ENCODE measurements around the gene ACOX3.
A peak's percentile ranks its signal among the peaks of the same experiment; 100 is the strongest.

ACOX3 gene

DNA sequence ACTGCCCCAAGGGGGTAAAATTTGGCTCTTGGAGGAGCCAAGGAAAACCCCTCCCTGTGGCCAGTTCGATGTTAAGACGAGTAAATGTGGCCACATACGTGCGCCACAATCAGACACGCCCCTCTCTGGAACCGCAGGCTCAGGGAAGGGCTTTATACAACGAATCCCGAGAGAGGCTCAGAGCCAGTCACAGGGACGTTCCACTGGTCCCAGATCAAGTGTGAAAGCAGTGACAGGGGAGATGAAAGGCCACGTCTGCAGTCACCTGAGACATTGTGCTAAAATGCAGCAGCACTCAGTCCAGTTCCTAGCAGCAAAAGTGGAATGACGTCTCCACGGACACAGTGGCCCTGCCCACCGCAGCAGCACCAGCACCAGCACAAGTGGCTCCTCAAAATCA lies 68.0 kb downstream of the ACOX3 start:
- no peak for DNase-seq

DNA sequence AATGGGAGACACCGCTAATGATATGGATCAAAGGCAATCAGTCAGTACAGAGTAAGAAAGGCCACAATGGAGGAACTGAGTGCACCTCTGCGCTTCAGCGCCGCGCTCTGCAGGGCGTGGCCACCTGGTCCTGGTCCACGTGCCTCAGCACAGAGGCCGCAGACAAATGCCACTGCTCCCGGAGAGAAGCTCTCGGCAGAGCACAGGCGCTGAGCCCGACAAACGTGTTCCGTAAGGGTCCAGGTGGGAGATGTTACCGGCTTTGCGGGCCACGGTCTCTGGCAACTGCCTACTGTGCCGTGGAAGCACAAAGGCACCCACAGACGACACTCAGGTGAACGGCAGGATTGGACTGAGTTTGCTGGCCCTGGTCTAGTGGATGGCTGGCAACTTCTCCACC lies 68.9 kb downstream of the ACOX3 start:
- no peak for DNase-seq

DNA sequence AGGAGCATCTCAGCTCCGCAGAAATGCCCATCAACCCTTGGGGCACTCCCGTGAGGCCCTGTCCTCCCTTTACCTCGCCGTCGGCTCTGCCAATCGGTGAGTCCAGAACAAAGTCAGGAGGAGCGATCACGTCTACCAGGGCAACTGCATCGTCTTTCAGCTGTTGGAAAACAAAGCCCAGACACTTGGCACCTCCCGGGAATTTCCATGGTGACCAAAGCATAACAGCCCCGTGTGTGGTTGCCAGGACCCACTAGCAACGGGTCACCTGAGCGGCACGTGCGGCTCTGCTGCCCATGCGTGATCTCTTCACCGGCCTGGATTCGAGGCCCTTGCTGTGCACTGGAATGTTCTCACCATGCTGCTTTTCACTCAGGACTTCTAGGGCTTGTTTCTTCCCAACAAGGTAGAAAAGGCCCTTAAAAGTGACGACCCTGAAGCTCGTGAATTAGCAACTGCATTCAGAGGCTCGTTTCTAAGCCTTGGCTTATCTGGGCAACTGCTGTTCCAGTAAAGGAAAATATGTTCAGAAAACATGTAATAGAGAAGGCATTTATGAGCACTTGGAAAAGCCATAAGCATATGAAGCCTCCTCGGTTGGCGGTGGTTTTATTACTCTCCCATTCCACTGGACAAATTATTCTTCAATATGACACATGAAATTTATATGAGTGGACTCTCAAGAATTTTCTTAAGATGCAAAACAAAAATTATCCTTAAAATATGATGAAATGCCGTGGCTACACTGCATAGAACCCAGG lies 69.5 kb downstream of the ACOX3 start:
- DNase-seq, result peak in 1 of 14 donors; percentile 7

DNA sequence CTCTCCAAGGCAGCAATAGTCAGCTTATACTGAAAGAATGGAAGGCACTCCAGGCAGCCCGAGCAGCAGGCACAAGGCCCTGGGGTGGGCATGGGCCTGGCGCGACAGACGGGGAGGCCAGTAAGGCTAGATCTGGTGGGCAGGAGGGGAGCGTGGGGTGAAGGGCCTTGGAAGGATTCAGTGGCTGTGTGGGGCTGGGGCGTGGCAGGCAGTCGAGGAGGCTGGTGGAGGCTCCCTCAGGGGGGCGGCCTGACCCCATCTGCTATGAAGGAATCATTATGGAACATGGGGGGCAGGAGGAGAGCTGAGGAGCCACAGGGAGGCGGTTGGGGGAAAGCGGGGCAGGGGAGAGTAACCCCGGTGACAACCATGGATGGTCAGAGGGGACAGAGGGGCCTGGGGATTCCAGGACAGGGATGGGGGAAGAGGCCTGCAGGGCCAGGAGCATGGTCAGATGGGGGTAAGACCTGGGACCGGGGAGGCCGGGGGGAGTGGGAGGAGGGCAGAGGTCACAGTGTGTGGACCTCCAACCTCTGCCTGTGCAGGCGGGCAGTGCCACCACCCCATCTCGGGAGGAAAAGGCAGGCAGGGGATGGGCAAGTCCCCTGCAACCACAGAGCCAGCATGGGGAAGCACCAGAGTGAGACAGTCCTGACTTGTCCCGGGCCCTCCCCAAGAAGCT lies 70.3 kb downstream of the ACOX3 start:
- DNase-seq, result no peak

DNA sequence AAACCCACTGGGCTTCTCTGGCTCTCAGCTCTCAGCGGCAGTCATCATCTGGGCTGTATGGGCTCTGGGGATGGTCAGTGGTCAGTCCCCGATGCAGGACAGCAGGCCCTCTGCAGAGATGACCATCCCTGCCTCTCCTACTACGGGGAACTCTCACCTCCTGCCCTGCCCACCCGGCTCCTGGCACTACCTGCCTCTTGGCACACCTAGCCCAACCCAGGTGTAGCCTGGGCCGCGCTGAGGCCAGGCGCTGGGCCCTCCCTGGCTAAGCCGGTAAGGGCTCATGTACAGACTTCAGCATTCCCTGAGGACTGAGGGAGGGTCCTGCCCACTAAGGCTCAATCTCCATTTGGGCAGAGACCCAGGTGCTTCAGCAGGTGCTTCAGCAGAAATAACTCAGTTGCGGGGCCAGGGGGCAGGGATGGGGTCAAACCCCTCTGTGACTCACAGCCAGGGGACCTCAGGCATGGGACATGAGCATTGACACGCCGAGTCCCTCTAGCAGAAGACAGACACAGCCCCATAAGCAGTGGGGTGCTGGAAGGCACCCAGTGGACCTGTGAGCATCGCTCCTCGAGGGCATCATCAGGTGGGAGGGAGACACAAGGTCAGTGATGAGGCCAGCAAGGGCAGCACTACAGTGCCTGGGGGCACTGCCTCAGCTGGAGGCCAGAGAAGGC lies 71.0 kb downstream of the ACOX3 start:
- DNase-seq, result no peak

DNA sequence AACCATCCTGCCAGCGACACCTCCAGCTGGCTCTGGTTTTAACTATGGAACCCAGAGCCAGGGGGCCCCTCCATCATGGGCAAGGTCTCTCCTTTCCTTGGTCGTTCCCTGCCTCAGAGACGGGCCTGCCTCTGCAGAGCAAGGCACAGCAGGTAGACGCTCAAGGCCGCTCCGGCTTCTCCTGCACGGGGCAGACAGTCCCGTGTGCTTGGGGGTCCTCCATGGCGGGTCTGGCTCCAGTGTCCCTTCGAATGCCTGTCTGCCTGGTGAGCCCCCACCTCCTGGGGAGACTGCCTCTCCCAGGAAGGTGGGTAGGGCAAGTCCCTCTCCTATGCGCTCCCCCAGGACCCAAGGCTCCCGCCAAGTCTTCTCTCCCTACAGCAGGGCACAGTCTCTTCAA lies 71.5 kb downstream of the ACOX3 start:
- DNase-seq, result no peak

DNA sequence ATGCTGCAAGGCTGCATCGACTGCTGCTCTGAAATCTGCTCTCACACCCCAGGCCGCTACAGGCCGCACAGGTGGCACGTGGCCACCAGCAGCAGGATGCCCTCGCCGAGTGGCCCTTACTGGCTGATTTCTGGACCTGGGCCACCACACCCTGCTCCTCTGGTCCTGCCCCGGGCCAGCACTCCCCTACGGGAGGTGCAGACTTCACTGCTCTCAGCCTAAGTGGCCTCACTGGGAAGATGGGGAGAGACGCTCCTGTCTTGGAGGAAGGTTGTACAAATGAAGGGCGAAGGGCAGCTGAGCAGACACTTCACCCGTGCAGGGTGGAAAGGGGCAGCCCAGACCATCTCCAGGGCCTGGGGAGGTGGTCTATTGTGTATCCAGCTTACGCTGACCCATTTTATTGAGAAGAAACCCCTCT lies 72.5 kb downstream of the ACOX3 start:
- DNase-seq, result no peak

DNA sequence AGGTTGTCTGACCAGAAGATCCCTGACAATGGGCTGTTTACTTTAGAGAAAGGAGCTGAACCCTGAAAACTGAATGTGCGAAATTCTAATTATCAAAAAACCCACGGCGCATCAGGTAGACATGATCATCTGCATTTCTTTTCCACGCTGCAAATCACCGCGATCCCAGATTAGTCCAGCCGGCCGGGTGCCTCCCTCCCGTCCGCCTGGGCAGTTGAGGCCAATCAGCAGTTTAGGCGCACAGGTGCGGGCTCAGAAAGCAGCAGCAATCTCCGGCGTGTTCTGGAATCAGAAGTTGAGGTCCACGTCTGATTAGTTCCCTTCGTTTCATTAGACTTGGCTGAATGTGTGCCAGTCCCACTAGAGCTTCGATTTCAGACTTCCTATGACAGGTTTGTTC lies 73.9 kb downstream of the ACOX3 start:
- no peak for DNase-seq

DNA sequence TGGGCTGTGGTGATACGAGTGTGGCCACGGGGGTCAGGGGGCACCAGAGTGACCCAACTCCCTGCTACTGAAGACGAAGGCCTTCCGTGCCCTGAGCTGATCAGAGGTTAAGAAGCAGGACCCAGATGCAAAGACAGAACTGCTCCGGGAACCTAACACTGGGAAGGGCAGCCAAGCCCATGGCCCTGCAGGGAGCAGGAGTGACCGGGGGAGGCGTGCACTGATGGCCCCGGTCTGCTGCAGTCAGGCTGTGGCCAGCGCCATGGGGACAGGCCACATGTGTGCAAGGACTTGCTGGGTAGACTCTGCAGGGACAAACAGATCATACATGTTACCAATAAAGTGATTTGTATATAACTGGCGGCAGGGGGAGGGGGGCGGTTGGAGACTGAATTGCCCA lies 74.6 kb downstream of the ACOX3 start:
- DNase-seq, result no peak

DNA sequence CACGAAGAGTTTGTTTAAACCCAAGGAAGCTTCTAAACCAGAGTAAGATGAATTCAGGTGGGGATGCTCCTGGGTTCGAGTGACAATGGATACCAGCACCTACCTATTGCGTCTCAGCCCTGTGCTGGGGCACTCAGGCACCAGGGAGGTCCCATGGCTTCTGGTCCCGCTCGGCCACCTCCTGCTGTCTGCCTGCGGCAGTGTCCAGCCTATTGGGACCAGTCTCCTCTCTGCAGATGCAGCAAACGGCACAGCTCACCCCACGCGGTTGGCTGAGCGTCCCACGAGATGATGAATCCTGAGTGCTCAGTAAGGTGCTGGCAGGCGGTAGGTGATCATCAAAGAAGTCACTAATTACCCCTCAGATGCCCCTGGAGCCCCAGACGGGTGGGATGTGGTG lies 75.2 kb downstream of the ACOX3 start:
- DNase-seq, result no peak

DNA sequence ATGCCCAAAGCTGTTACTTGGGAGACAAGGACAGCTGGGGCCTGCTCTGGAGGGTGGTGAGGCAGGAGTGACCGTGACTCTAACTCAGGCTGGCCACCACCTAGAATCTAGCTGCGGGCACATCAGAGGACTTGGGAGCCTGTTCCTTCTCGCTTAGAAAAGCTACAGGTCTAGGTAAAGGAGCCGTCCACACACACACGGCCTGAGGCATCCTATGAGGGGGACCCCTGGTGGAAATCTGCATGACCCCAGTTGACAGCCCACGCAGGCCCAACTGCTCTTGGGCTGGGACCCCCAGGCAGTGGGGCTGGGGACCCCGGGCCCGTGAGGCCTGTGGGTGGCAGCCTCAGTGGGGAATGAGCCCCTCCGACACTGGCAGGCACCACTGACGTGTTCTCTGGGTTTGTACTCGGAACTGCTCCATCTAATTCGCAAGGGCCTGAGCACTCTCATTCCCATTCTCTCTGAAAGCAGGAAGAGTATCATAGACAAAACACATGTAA lies 75.6 kb downstream of the ACOX3 start:
- DNase-seq, result no peak

DNA sequence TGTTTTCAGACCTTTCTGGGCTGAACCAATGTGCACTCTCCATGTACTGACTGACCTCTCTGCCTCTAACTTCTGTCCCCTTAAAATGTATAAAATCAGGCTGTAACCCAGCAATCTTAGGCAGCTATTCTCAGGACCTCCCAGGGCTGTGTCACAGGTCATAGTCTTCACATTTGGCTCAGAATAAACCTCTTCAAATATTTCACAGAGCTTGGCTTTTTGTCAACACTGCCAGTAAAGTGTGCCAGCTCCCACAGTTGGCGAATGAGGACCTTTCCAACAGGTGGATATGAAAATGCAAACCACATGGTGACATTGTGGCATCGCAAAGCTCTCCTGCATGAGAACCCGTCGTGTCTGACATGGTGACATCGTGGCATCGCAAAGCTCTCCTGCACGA lies 76.4 kb downstream of the ACOX3 start:
- no peak for DNase-seq

DNA sequence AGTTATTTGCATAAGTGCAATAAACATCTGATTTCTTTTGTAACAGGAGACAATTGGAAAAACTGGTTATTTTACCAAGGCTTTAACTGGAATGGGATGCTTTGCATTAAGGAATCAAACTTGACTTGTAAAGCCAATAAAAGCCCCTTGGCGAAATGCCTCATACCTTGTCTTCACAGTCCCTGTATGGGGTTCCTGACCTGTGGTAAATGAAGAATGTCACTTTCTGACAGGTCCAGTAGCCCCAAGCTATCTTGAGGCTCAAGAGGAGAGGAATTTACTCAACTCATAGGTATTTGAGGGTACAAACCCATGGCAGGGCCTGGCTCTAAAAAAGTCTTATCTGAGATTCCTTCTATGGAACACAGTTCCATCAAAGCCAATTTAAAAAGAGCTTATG lies 78.0 kb downstream of the ACOX3 start:
- no peak for DNase-seq

DNA sequence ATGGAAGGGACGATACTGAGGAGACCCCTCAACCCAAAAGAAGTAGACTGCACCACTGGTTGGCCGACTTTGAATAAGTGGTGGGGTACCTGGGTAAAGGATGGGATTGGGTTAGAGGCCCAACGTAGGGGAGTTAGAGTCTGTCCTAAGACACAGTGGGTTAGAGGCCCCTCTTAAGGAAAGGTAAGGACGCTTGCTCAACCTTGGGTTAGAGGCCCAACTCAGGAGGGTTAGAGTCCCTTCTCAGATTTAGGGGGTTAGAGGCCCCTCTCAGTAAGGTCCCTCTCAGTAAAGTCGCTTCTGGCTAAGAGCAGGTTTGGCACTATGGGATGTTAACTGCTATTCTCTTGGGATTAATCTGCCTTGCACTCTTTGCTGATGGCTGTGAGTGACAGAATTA lies 81.3 kb downstream of the ACOX3 start:
- no peak for DNase-seq

DNA sequence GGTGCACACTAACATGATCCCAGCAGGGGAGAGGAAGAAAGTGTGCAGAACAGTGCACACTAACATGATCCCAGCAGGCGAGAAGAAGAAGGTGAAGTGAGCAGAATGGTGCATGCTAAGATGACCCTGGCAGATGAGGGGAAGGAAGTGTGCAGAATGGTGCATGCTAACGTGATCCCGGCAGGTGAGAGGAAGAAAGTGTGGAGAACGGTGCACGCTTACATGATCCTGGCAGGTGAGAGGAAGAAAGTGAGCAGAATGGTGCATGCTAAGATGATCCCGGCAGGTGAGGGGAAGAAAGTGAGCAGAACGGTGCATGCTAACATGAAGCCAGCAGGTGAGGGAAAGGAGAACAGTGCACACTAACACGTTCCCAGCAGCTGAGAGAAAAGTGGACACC lies 83.7 kb downstream of the ACOX3 start:
- DNase-seq, result no peak

DNA sequence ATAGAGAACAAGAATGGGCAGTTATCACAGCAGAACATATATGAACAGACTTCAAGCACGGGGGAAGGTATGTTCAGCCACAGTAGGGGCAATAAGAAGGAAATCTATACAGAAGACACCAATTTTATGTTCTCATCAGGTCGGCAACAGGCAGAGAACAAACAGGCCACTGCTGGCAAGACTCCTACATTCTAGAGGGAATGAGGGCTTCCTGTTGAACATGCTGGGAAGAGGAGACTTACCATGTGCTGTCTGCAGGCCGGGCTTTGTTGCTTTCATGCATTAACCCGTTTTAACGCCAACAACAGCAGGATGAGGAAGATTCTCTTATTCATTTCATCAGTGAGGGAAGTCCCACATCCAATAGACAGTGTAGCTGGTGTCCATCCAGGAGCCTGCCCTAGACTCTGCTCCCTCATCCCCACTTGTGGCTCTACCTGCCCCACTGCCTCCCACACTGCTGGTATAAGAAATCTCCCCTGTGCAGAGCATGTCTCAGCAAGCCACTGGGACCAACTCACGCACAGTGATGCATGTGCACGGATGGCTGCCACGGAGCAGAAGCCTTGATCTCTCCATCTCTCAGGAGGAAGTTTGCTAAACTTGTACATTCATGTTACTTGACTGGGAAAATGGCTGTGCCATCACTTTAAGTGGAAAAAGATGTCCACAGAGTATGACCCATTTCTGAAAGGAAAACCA lies 84.5 kb downstream of the ACOX3 start:
- DNase-seq, result no peak

DNA sequence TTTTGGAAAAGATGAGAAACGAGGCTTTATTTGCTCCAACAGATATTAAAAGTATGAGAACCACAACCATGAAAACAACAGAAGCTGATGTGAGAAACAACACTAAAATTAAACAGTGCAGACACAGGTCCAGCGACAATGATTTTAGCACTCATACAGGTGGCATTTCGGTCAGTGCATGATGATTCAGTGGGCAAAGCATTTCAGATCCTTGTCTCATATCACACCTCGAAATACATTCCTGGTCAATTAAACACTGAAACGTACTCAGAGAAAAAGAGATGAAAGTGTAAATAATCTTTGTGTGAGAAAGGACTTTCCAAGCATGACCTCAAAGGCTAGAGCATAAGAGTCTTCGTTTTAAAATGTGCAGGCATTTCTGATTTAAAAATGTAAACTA lies 85.2 kb downstream of the ACOX3 start:
- DNase-seq, result no peak

DNA sequence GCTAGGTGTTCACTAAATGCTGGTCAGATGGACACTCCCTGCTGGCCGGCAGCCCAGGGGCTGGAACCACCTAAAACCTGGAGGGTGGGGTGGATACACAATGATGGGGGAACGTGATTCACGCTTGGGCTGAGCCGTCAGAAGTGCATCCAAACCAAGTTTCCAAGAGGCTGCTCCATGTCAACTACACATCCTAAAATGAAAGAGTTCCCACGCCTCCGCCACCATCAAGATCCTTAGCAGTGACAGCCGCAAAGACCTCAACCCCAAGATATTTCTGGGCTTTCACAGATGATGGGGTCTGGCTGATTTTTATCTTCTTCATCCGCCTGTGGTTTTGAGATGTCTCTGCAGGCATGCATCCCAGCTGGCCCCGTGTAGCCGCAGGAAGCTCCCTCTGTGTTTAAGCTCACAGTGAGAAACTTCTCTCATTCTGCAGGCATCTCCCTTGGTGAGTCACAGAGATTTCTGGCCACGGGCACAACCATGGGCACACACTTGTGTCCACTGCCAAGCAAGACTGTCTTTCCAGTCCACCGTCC lies 86.5 kb downstream of the ACOX3 start:
- no peak for DNase-seq

DNA sequence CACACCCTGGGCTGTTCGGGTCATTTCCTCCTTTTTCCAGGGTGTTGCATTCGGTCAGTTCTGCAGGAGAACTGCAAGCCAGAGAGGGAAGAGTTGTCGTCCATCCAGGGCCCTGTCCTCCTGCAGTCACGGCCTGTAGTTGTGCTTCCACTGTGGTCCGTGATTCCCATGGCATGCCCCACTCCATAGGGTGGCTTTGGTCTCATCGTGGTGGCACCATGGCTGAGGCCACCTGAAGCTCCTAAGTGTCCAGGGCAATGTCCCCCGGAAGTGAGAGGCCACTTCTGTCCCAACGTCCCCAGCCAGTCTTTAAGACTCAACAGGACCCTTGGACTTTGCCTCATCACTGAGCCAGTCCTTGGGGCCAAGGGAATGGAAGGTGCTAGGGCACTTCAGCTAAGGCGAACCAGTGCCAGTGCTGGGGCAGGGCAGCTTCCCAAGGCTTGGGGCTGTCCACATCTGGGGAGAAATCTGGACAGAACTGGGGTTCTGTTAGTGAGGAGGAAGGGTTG lies 87.3 kb downstream of the ACOX3 start:
- DNase-seq, result no peak

DNA sequence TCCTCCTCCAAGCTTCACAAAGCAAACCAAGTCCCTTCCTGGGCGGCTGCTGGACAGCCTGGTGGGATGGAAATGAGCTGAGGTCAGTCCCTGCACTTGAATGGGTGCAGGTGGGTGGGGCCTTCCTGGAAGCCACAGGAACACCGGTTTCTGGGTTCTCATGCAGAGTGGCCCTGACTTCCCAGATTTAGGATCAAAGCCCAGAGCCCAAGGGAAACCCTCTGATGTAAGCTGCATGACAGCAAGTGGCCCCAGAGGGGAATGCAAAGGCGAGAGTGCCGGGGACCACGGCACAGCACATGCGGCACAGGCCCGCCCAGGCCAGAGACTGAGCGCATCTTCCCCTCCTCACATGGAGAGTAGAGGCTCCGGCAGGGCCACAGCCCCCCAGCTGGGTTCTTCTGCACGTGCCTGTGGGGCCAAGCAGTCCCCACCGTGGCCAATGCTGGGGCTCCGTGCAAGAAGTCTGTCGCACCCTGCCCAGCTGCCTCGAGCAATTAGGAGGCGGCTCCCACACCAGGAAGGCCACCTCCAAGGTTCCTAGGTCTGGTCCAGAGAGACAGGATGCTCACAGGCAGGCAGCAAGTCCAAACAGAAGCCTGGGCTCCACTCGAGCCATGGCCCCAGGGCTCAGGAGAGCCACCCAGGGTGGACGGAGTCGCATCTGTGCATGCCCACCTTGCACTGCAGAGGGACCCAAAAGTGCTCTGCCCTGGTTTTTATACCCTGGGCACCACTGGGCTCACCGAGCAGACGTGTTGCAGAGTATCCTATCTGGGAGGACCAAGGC lies 88.0 kb downstream of the ACOX3 start:
- DNase-seq, result peak in 1 of 14 donors; percentile 57

DNA sequence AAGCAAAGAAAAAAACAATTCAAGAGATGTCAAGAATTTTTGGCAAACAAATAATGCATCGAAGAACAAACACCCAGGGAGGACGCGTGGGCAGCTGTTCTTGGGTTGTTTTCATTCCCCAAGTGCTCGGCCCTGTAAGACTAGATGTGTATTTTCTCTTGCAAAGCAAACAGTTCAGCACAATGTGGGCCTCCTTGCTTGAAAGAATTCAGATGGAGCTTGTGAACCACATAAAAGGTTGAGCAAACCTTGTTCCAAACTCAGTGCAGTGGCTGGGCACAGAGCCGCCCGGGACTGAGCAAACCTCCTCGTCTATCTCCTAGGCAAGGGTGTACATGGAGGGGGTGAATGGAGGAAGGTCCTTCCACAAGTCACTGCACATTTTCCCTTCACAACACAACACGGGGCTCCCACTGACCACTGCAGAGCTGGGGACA lies 88.6 kb downstream of the ACOX3 start:
- no peak for DNase-seq
